Activated T-cell treated with anti-CD3 and anti-CD28 coated beads, Interleukin-2, amount 50 U/mL, for 72 hours (primary cell): ENCODE data around the gene SNUPN. TPM values are rescaled to one million over a fixed set of nuclear protein-coding genes. Genes with fewer than 3 reads are reported as not detected.

Experiments used
- ATAC-seq, 2 donors: fragments of 150-1000 bp; cut with Tn5 transposase; replicated peaks in 1 of 2; 2 replicates each; pipeline ENCODE4 v1.10.0; 2021; ENCODE audit warnings: moderate library complexity in 2 of 2, mild to moderate bottlenecking in 1 of 2
- DNase-seq, 2 donors: peaks; one replicate each; pipeline ENCODE4 v3.0.0; 2021 to 2022; ENCODE audit warnings: mixed read lengths in 1 of 2
- H3K27ac Mint-ChIP-seq: one replicate; pipeline ENCODE4 v1.8.0; 2022; ENCODE audit warnings: mild to moderate bottlenecking, moderate library complexity, mixed read lengths
- H3K27me3 Mint-ChIP-seq: one replicate; pipeline ENCODE4 v1.8.0; 2022; ENCODE audit warnings: low read depth, mixed read lengths
- H3K36me3 Mint-ChIP-seq, 2 donors: one replicate each; pipeline ENCODE4 v1.8.0; 2022; ENCODE audit warnings: mixed read lengths in 2 of 2, mild to moderate bottlenecking in 1 of 2; ENCODE audit not compliant: insufficient read depth in 2 of 2
- H3K4me1 Mint-ChIP-seq: one replicate; pipeline ENCODE4 v1.8.0; 2022; ENCODE audit warnings: low read depth, mixed read lengths
- H3K4me3 Mint-ChIP-seq, 2 donors: one replicate each; pipeline ENCODE4 v1.8.0; 2022; ENCODE audit warnings: mild to moderate bottlenecking in 2 of 2, mixed read lengths in 2 of 2, moderate library complexity in 2 of 2
- H3K9me3 Mint-ChIP-seq, 2 donors: one replicate each; pipeline ENCODE4 v1.8.0; 2022; ENCODE audit warnings: mixed read lengths in 2 of 2
- total RNA-seq, 2 donors: library from RNA; stranded (reverse); gene quantifications; one replicate each; pipeline ENCODE4 v1.2.3, GENCODE V29; 2022

The SNUPN gene
- total RNA-seq, 2 donors from 2014 or later, result 22.4 to 26.2 TPM

DNA sequence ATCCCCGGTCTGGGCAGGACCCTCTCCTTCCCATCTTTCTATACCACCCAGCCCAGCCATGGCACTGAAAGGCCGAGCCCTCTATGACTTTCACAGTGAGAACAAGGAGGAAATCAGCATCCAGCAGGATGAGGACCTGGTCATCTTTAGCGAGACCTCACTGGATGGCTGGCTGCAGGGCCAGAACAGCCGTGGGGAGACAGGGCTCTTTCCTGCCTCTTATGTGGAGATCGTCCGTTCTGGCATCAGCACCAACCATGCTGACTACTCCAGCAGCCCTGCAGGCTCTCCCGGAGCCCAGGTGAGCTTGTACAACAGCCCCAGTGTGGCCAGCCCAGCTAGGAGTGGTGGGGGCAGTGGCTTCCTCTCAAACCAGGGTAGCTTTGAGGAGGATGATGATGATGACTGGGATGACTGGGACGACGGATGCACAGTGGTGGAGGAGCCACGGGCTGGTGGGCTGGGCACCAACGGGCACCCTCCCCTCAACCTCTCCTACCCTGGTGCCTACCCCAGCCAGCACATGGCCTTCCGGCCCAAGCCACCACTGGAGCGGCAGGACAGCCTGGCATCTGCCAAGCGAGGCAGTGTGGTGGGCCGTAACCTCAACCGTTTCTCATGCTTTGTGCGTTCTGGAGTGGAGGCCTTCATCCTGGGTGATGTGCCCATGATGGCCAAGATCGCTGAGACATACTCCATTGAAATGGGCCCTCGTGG is 23.7 kb upstream of the SNUPN start:
- no peak for ATAC-seq
- Mint-ChIP-seq H3K27ac (no peak overlapping the region), H3K4me3 (peak overlapping the region in 1 of 2 donors; percentile 43)

DNA sequence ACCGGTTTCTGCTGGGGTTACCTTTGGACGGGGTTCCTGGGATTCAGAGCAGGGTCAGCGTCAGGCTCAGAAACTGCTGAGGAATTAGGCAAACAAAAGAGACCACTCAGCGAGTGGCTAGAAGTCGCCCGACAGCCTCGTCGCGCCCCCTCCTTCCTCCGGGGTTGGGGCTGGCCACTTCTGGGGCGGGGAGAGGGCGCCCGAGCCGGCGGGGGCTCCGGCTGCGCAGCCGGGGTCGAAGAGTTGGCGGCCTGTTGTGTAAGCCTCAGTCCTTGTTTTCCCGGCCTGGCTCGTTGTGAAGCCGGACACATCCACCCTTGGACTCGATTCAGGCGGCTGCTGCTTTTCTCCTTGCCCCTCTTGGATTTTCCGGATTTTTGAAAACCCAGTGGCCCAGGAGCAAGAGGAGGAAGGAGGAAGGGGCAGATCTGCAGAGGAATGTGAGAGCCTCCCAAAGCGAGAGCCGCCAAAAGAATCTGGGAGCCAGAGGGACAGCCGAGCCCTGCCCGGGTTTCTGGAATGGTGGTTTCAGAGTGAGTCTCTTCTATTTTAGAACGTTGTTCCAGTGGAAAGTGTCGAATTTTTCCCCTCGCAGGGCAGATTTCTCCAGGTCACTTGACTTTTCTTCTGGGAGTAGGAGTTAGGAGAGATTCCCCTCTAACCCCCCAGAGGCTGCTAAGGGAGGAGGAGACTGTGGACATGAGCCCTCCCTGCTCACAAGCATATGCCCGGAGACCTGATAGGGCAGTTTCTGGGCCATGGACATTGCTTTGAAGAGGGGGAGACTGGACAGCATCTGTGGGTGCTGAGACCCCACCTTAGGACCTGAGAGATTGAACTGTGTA is 22.9 kb upstream of the SNUPN start:
- peak overlapping the region; percentile 74 to 81 for H3K4me3 Mint-ChIP-seq
- DNase-seq, result peak in 1 of 2 donors; percentile 15
- no peak overlapping the region for H3K27ac Mint-ChIP-seq
- ATAC-seq, result peak in 1 of 2 donors; percentile 7
- no peaks in the 10 kb centered on the region for H3K9me3 Mint-ChIP-seq
- H3K4me1 Mint-ChIP-seq, result peaks cover 33% of the 10 kb centered on the region
- H3K36me3 Mint-ChIP-seq, result no peaks in the 10 kb centered on the region
- H3K27me3 Mint-ChIP-seq, result peaks cover 8% of the 10 kb centered on the region

More for the DNA sequence above, 23.7 kb upstream of the SNUPN start:
- Mint-ChIP-seq H3K4me1 (peaks cover 33% of the 10 kb centered on the region), H3K9me3 (no peaks in the 10 kb centered on the region), H3K36me3 (no peaks in the 10 kb centered on the region), H3K27me3 (peaks cover 8% of the 10 kb centered on the region)
- no peak for DNase-seq

DNA sequence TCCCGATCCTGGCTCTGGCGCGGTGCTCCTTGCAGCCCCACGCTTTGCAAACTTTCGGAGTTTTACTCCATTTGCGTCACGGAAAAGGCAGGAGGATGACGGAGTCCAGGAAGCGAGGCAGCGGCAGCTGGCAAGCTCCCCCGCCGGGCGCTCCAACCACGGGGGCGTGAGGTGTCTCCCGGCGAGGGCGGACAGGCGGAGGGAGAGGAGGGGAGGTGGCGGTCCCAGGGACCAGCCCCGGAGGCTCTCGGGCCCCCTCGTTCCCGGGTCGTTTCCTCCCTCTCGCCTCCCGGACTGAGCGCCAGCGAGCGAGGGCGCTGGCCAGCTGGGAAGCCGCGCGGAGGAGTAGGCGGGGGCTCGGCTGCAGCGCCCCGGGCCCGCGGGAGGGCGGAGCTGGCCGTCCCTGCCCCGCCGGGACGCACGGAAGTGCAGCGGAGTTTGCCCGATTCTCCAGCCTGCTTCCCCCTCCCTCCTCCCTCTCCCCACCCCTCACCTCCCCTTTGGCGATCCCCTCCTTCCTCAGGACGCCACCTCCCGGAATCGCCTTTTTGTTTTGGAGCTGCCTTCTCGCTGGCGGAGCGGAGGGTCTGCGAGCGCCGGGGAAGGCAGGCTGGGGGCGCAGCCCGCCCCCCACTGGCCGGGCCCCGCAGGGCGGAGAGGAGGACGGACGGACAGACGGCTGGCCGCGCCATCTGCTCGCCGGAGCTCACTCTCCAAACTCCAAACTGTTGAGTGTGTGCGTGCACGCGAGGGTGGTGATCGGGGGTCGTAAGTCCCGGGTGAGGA is 22.0 kb upstream of the SNUPN start, which contains the start of gene SNX33:
Gene SNX33, plus strand, starts transcription at position 543 of the 786 bp plus-strand sequence. CDS start 1,191 bp downstream, outside the sequence.
- Mint-ChIP-seq H3K4me1 (peaks cover 33% of the 10 kb centered on the region), H3K27me3 (peaks cover 8% of the 10 kb centered on the region), H3K4me3 (peak within 1 kb of the TSS; percentile 85 to 87), H3K27ac (no peak within 1 kb of the TSS), H3K9me3 (no peaks in the 10 kb centered on the region), H3K36me3 (no peaks in the 10 kb centered on the region)
- peak; percentile 62 to 66 for DNase-seq
- ATAC-seq, result peak; percentile 78 to 79

DNA sequence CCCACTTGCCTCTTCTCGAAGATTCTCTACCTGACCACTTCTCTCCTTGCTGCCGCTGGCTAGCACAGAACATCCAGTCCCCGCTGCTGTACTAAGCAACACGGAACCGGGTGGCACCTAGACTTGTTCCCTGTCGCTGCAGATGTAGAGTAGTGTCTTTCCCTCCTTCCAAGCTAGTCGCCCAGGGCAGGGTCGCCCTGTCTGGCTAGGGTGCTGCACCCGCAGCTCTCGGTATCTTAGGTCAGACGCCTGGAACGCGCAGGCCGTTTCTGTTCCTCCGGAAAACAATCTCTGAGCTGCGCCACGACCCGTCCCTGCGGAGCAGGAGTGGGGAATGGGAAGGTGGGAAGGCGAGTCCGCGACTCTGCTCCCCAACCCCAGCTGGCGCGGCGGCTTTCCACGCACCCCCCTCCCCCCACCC is 21.4 kb upstream of the SNUPN start:
- peak overlapping the region; percentile 85 to 87 for H3K4me3 Mint-ChIP-seq
- no peak overlapping the region for H3K27ac Mint-ChIP-seq
- H3K27me3 Mint-ChIP-seq, result peaks cover 8% of the 10 kb centered on the region
- ATAC-seq, result peak; percentile 15 to 18
- DNase-seq, result no peak
- H3K9me3 Mint-ChIP-seq, result no peaks in the 10 kb centered on the region
- H3K36me3 Mint-ChIP-seq, result no peaks in the 10 kb centered on the region
- peaks cover 32% of the 10 kb centered on the region for H3K4me1 Mint-ChIP-seq

DNA sequence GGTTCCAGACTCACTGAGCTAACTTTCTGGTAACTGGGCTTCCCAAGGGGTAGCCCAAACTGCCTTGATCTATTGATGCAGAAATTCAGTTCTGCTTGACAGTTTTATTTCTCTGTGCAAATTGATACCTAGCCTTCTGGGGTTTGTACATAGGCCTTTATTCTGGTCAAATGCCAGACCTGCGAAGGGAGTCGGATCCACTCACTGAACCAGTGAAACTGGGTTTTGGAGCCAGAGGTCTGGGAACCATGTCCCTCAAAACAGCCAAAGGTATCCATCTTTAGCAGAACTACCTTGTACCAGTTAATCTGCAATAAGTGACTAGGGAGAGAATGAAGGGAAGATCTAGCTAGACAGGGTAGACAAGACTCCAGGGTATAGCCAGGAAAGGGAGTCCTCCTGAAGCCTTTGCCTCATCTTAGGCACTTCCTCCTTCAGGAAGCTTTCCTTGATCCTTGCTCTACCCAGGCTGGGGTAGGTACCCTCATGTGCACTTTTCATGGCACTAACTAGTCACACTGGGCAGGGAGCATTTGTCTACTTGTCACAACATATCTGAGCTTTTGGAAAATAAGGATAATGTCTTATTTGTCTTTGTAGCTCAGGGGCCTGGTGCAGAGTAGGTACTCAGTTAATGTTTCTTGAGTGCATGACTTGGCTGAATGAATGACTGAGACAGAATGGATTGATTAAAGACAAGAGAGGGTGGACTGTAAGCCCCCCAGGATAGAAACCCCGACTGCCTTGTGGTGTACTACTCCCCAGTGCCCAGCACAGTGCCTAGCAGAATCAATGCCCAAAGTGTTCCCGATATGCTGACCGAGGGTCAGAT is 20.8 kb upstream of the SNUPN start:
- H3K36me3 Mint-ChIP-seq, result no peaks in the 10 kb centered on the region
- ATAC-seq, result no peak

DNA sequence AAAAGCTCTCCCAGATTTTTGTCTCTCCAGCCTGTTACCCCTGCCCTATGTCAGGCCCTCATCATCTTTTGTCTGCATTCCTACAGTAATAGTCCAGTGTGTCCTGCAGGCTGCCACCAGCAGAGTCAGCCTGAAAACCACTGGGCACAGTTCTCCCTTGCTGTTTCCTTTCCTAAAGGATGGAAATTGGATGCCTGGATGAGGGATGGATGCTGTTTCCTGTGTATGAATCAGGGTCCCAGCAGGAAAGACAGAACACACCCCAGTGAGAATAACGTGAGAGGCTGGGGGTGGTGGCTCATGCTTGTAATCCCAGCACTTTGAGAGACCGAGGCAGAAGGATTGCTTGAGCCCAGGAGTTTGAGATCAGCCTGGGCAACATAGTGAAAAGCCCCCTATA is 18.9 kb upstream of the SNUPN start:
- Mint-ChIP-seq H3K27ac (no peak overlapping the region), H3K36me3 (peaks cover 0 to 1% of the 10 kb centered on the region in 2 donors), H3K4me1 (peaks cover 21% of the 10 kb centered on the region), H3K9me3 (no peaks in the 10 kb centered on the region), H3K27me3 (peaks cover 8% of the 10 kb centered on the region), H3K4me3 (no peak overlapping the region)
- ATAC-seq (no peak), DNase-seq (no peak)

More for the DNA sequence above, 20.8 kb upstream of the SNUPN start:
- no peak for DNase-seq
- no peak overlapping the region for H3K27ac Mint-ChIP-seq
- peaks cover 8% of the 10 kb centered on the region for H3K27me3 Mint-ChIP-seq
- H3K4me3 Mint-ChIP-seq, result peak overlapping the region; percentile 85 to 87
- no peaks in the 10 kb centered on the region for H3K9me3 Mint-ChIP-seq
- H3K4me1 Mint-ChIP-seq, result peaks cover 25% of the 10 kb centered on the region

DNA sequence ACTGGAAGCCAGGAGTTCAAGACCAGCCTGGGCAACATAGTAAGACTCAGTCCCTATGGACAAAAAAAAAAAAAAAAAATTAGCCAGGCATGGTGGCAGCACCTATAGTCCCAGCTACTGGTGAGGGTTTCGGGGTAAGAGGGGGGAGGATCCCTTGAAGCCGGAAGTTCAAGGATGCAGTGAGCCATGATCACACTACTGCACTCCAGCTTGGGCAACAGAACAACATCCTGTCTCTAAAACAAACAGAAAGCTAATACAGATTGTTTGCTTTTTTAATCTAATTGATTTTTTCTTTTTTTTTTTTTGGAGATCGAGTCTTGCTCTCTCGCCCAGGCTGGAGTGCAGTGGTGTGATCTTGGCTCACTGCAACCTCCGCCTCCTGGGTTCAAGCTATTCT is 16.1 kb upstream of the SNUPN start:
- H3K4me1 Mint-ChIP-seq, result peaks cover 34% of the 10 kb centered on the region
- no peak overlapping the region for H3K27ac Mint-ChIP-seq
- peaks cover 3 to 11% of the 10 kb centered on the region in 2 donors for H3K36me3 Mint-ChIP-seq
- H3K27me3 Mint-ChIP-seq, result peaks cover 4% of the 10 kb centered on the region
- ATAC-seq (no peak), DNase-seq (no peak)
- H3K4me3 Mint-ChIP-seq, result no peak overlapping the region
- H3K9me3 Mint-ChIP-seq, result no peaks in the 10 kb centered on the region

DNA sequence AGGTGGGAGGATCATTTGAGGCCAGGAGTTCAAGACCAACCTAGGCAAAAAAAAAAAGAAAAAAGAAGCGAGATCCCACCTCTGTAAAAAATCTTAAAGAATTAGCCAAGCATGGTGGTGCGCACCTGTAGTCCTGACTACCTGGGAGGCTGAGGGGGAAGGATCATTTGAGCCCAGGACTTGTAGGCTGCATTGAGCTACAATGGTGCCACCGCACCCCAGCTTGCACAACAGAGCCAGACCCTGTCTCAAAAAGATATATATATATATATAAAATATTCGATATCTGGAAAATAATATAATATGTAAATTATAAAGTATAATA is 15.6 kb upstream of the SNUPN start:
- no peaks in the 10 kb centered on the region for H3K27me3 Mint-ChIP-seq
- DNase-seq (no peak), ATAC-seq (no peak)
- H3K4me1 Mint-ChIP-seq, result peaks cover 33% of the 10 kb centered on the region
- no peaks in the 10 kb centered on the region for H3K9me3 Mint-ChIP-seq
- H3K36me3 Mint-ChIP-seq, result peaks cover 3 to 11% of the 10 kb centered on the region in 2 donors
- peak overlapping the region; percentile 97 for H3K27ac Mint-ChIP-seq
- peak overlapping the region; percentile 96 for H3K4me3 Mint-ChIP-seq

DNA sequence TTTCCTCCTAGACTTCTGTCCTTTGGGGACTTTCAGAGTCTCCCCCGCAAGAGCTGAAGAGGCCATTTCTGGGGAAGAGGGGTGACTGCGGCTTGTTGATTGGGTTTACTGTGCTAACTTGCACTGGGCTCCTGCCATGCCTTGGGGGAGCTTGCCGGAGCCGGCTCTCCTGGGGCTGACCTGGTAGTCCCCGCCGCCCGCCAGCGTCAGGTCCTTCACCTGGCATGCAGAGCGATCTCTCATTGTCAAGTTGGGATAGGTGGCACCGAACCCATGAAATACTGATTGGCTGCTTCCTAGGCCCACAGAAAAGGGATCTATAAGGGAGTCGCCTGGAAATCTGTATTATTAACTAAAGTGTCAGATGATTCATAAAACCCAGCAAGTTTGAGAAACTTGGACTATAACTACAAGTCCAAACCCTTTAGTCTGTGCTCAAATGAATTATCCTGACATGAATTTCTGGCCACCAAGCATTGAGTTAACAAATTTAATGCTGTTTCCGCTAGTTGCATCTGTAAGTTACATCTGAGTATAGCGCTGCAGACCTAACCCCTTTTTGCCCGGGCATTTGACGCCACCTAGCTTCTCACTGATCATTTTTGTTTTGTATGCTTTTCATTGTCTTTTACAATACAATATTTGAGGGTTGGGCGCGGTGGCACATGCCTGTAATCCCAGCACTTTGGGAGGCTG is 15.1 kb upstream of the SNUPN start:
- ATAC-seq, result peak; percentile 50 to 58
- Mint-ChIP-seq H3K4me1 (peaks cover 35% of the 10 kb centered on the region), H3K4me3 (peak overlapping the region; percentile 96)

DNA sequence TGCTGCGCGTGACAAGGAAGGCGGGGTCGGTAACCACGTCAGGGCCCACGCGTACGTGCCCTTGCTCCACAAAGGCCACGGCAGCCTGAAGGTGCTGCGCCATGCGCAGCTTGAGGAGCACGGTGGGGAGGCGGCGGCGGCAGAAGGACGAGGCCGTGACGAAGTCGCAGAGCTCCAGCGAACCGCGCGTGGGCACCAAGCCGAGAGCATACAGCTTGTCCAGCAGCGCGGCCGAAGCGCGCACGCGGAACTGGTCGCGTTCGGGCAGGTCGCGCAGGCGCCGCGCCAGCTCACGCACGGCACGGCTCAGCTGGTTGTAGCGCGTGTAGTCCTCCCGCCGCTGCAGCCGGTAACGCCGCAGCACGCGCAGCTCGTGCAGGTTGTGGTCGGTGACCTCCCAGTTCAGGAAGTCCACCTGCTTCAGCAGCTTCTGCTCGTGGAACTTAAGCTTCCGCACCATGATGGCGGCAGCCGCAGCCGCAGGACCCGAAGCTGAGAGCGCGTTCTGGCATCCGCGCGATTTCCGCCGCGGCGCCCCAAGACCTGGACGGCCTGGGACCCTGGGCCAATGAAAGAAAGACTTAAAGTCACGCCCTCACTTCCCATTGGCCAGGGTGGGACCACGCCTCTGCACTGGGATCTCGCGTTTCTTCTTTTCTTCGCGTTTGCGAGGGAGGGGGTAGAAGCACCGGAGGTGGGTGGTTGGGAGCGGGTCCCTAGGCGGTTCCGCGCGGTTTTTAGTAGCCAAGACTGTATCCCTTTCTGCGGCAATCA is 14.4 kb upstream of the SNUPN start, which contains the start of gene IMP3:
Gene IMP3, minus strand, starts transcription at position 516 of the 774 bp plus-strand sequence. Its CDS starts 56 bp downstream, at position 460.
- ATAC-seq (peak; percentile 93), DNase-seq (peak; percentile 94 to 96)
- H3K4me1 Mint-ChIP-seq, result peaks cover 35% of the 10 kb centered on the region
- H3K27ac Mint-ChIP-seq, result peak within 1 kb of the TSS; percentile 97
- H3K27me3 Mint-ChIP-seq, result no peaks in the 10 kb centered on the region
- no peaks in the 10 kb centered on the region for H3K9me3 Mint-ChIP-seq
- peak within 1 kb of the TSS; percentile 96 for H3K4me3 Mint-ChIP-seq
- peaks cover 3 to 11% of the 10 kb centered on the region in 2 donors for H3K36me3 Mint-ChIP-seq

More for the DNA sequence above, 15.1 kb upstream of the SNUPN start:
- peak; percentile 61 to 64 for DNase-seq
- Mint-ChIP-seq H3K27ac (peak overlapping the region; percentile 97), H3K27me3 (no peaks in the 10 kb centered on the region), H3K9me3 (no peaks in the 10 kb centered on the region), H3K36me3 (peaks cover 3 to 11% of the 10 kb centered on the region in 2 donors)

DNA sequence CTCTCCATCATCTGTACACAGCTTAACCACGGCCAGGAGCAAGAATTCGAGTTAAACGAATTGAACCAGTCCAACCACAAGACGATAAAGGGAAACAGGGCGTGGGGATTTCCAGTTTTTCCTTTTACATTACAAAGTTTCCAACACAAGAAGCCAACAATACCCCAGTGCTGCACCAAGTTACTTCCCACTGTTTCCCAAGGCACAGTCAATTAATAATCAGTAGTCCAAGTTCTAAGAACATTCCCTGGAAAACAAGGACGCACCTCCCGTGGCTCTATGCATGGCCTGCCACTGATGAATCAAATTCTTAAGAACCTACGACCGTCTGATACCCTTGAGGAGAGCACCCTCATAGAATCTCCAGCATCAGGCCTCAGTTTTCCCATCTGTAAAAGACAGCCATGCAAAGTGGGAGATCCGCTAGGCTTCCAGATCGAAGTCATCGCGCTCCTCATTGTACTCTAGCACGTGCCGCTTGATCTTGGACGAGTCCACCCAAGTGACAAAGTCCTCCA is 13.7 kb upstream of the SNUPN start:
- DNase-seq, result no peak
- H3K4me3 Mint-ChIP-seq, result peak overlapping the region; percentile 96
- H3K27me3 Mint-ChIP-seq, result no peaks in the 10 kb centered on the region
- peaks cover 3 to 11% of the 10 kb centered on the region in 2 donors for H3K36me3 Mint-ChIP-seq
- H3K9me3 Mint-ChIP-seq, result no peaks in the 10 kb centered on the region
- H3K27ac Mint-ChIP-seq, result peak overlapping the region; percentile 96
- no peak for ATAC-seq
- peaks cover 35% of the 10 kb centered on the region for H3K4me1 Mint-ChIP-seq
